Inflammatory macrophage treated with lipopolysaccharide for 4 hours (primary cell): ENCODE measurements around the gene ASTN2.
A peak's percentile ranks its signal among the peaks of the same experiment; 100 is the strongest.
"Not testable (repeated sequence)": the region's sequence is repeated elsewhere in the genome, so short reads cannot be mapped to it uniquely, and the experiment has no call there.

Experiments used
- DNase-seq: peaks from one replicate; pipeline ENCODE4 v3.0.0-alpha.2; 2020

The ASTN2 gene

GRCh38 chr9:116901260-116901659 is 513.6 kb downstream of the ASTN2 start:
- no peak for DNase-seq

DNA sequence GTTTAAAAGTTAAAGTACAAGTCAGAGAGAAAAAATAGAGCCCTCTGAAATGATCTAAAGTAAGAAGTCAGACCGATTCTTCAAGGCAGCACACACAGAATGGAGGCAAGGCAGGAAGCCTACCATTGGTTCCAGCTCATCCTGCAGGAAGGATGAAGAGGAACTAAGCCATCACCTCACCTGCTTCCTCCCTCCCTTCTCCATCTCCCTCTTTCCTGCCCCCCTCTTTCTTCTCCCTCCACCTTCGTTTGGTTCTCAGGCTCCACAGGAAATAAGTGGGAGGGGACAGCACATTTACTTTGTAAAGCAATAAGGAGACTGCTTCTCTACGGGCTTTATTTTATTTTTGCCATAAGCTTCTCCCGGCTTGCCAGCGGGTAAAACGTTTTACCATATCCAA is 514.3 kb downstream of the ASTN2 start:
- no peak for DNase-seq

DNA sequence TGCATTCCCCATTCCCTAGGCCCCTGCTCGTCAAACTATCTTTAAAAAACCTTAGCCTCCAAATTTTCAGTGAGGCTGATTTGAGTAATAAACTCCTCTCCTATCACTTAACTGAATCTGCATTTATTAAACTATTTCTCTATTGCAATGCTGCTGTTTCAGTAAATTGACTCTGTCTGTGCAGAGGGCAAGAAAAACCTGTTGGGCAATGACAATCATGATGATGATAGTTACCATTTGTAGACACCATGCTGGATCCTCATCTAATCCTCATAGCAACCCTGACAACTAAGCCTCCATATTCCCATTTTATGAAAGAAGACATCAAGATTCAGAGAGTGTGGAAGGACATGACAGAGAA is 514.9 kb downstream of the ASTN2 start:
- no peak for DNase-seq

- no peak for DNase-seq
Observed at GRCh38 chr9:116899337-116900006, 515.4 kb downstream of the ASTN2 start.

DNA sequence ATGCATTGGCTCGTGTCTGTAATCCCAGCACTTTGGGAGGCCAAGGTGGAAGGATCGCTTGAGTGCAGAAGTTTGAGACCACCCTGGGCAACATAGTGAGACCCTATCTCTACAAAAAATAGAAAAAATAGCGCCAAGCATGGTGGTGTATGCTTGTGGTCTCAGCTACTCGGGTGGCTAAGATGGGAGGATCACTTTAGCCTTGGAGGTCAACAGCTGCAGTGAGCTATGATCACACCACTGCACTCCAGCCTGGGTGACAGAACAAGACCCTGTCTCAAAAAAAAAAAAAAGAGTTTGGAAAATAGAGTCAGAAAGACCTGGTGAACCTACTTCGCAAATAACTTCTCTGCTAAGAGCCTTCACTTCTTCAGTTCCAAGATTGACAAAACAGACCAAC is 516.7 kb downstream of the ASTN2 start:
- DNase-seq, result not testable (repeated sequence)

- no peak for DNase-seq
Observed at GRCh38 chr9:116897201-116897600, 517.7 kb downstream of the ASTN2 start.

GRCh38 chr9:116895961-116896360 is 518.9 kb downstream of the ASTN2 start:
- DNase-seq, result no peak

DNA sequence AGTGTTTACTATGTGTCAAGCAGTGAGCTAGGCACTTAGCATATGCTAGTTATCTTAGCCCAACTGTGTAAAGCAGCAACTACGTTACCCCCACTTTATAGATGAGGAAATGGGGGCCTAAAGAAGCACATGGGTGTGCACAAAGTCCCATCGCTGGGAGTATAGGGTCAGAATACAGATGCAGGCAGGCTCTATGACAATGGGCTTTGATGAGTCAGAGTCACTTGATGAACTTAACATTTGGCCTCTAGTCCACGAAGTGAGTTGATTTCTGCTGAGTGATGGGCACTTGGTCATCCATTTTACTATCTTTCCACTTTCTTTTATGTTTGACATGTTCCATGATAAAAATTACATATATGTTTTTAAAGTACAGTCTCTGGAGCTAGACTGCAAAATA is 523.4 kb downstream of the ASTN2 start:
- DNase-seq, result no peak

GRCh38 chr9:116888476-116888875 is 526.4 kb downstream of the ASTN2 start:
- DNase-seq, result not testable (repeated sequence)

- DNase-seq, result no peak
Observed at GRCh38 chr9:116888066-116888465, 526.8 kb downstream of the ASTN2 start.

GRCh38 chr9:116883676-116884075 is 531.2 kb downstream of the ASTN2 start:
- no peak for DNase-seq

- DNase-seq, result no peak
Observed at GRCh38 chr9:116877072-116877471, 537.8 kb downstream of the ASTN2 start.

DNA sequence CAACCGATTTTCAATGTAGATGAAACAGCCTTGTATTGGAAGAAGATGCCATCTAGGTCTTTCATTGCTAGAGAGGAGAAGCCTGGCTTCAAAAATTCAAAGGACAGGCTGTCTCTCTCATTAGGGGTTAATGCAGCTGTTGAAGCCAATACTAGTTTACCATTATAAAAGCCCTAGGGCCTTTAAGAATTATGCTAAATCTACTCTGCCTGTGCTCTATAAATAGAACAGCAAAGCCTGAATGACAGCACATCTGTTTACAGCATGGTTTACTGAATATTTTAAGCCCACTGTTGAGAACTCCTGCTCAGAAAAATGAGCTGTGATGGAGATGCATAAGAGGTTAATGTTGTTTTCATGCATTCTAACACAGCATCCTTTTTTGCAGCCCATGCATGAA is 539.3 kb downstream of the ASTN2 start:
- no peak for DNase-seq

DNA sequence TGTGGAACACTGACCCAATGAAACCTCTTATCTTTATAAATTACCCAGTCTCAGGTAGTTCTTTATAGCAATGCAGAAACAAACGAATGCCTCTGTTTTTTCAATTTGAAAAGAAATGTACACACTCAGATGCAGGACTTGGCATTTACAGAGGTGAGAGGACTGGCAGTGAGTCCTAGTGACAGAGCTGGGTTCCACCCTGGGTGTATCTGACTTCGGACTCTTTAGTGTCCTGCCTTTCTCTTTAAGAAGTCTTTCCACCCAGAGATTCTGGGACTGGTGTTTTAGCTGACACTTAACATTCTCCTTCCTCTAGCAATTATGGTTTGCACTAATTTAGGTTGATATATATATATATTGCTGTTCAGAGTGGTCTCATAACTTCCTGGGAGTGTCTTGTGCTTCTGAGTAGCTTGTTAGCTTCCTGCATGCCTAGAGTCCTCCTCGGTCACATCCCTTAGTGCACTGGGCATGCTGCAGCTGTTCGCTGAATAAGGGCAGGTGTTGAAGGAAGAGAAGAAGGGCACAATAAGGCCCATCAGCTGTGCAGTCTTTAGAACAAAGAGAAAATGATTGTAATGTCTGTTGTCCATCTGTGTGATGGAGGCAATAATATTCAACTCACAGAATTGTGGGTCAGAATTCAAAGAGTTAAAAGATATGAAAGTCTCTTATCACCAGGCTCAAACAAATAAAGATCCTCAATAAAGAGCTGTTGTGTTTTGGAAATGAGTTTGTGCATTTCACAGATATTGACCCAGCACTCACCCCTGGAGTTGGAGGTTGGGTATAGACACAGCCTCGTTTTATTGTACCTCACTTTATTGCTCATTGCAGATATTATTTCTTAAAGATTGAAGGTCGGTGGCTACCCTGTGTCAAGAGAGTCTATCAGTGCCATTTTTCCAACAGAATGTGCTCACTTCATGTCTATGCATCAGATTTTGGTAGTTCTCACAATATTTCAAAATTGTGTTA is 540.6 kb downstream of the ASTN2 start:
- DNase-seq, result no peak

DNA sequence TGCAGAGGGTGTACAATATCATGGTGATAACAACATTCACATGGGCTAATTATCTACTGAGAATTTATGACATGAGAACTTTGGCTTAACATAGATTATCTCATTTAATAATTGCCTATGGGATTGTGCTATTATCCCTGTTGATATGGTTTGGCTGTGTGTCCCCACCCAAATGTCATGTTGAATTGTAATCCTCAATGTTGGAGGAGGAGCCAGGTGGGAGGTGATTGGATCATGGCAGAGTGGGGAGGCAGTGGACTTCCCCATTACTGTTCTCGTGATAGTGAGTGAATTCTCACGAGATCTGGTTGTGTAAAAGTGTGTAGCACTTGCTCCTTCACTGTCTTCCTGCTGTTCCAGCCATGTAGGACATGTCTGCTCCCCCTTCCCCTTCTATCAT is 541.4 kb downstream of the ASTN2 start:
- no peak for DNase-seq

DNA sequence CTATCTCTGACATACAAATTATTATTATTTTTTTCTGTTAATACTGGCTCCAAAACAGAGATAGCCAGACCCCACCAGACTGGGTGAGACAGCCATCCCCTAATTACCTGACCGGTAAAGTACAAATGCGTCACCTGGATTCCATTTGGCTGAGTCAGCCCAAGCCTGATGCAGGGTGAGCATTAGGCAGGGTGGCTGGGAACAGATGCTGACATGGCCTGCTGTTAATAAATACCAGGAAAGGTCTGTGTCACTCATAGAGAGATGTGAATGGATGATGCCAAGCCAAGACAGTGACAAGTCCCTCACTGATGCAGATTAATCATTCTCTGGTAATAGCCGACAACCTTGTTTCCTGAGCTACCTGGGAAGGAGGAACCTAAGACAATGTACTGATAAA is 544.3 kb downstream of the ASTN2 start:
- no peak for DNase-seq

DNA sequence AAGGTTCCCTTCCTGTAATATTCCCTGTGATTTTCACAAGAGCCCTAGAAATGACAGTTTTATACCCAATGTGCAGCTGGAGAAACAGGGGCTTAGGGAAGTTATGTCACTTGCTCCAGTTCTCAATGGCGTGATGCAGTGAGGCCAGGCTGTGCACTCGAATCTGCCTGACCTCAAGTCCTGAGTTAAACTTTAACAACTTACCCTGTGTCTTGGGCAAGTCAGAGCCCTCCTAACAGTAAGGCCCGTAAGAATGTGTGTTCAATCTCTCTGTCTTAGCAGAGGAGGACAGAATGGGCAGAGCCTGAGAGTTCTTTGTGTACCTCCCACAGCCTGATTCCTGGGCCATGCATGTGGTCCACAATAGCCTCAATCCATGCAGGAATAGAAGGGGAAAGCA is 546.7 kb downstream of the ASTN2 start:
- no peak for DNase-seq

DNA sequence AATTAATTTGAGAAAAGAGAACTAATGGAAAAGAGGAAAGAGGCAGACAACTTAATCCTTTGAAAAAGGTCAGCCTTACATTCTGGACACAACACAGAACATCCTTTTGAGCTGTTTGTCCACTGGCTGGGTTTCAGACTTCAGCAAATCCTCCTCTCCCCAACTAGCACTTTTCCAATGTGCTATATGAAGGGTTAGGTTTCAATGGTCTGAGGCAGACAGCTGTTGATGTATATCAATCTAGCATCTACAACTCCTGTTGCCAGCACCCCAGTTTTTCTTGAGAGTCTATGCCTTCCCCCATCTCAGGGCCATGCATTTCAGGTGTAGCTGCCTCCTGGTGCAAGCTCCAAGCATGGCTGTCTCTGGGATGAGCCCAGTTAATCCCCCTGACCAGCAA is 553.5 kb downstream of the ASTN2 start:
- no peak for DNase-seq

- peak; percentile 19 for DNase-seq
Observed at GRCh38 chr9:116860509-116861120, 554.2 kb downstream of the ASTN2 start.

DNA sequence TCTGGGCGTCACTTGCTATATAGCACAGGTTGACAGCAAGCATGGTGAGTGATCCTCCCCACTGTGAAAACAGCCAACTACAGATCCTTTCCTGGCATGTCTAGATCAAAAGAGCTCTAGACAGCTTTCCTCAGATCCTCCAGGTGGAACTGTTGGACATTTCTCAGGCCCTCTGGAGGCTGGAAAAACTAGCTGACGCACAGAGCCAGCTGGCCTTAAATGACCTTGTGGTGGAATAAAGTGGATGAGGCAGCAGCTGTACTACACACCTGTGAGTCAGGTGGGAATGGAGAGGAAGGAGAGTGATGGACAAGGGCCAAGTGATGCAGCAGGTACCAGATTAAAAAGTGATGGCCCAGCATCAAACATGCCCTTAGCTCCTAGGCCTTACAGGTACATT is 555.1 kb downstream of the ASTN2 start:
- no peak for DNase-seq

- no peak for DNase-seq
Observed at GRCh38 chr9:116857321-116857720, 557.5 kb downstream of the ASTN2 start.

- no peak for DNase-seq
Observed at GRCh38 chr9:116855881-116856662, 558.8 kb downstream of the ASTN2 start.

- no peak for DNase-seq
Observed at GRCh38 chr9:116849721-116850120, 565.1 kb downstream of the ASTN2 start.
